ENCODE measurements around the gene DNMT3A. TPM values are rescaled to one million over a fixed set of nuclear protein-coding genes. Genes with fewer than 3 reads are reported as not detected.

Gene DNMT3A
- total RNA-seq, 1 donor from 2014 or later = 15.4 TPM

- DNase-seq (ENCODE audit: low read depth) = no peak
- TF ChIP-seq, protein P1, sequence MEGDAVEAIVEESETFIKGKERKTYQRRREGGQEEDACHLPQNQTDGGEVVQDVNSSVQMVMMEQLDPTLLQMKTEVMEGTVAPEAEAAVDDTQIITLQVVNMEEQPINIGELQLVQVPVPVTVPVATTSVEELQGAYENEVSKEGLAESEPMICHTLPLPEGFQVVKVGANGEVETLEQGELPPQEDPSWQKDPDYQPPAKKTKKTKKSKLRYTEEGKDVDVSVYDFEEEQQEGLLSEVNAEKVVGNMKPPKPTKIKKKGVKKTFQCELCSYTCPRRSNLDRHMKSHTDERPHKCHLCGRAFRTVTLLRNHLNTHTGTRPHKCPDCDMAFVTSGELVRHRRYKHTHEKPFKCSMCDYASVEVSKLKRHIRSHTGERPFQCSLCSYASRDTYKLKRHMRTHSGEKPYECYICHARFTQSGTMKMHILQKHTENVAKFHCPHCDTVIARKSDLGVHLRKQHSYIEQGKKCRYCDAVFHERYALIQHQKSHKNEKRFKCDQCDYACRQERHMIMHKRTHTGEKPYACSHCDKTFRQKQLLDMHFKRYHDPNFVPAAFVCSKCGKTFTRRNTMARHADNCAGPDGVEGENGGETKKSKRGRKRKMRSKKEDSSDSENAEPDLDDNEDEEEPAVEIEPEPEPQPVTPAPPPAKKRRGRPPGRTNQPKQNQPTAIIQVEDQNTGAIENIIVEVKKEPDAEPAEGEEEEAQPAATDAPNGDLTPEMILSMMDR (conservative IDR thresholded peaks at IDR 0.05; ENCODE audit: low read depth, low read length) = no peak
- no peak overlapping the region for H3K4me3 ChIP-seq (ENCODE audit: low read depth, low read length)
Measured at GRCh38 chr2:25294573-25295462, 46.9 kb downstream of the DNMT3A start.

- TF ChIP-seq, protein P1 (conservative IDR thresholded peaks at IDR 0.05; ENCODE audit: low read depth, low read length) = no peak
- H3K4me3 ChIP-seq (ENCODE audit: low read depth, low read length) = no peak overlapping the region
- no peak for DNase-seq (ENCODE audit: low read depth)
Measured at GRCh38 chr2:25293958-25294562, 47.7 kb downstream of the DNMT3A start.

DNA sequence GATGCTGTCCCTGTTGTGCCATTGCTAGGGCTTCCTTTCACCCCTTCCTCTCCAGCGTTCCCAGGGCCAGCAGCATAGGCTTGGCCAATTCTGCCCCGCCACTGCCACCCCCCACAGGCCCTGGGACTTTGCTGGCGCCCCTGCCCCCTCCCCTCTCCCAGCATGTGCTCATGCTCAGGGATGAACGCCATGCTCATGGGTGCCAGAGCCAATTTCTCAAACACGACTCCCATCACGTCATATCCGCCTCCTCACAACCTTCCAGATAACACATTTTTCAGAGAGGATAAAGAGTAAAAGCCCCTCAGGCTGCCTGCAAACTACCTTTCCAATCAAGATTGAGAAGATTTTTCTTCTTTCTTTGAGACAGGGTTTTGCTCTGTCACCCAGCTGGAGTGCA lies 48.6 kb downstream of the DNMT3A start:
- TF ChIP-seq, protein P1 (conservative IDR thresholded peaks at IDR 0.05; ENCODE audit: low read depth, low read length) = no peak
- no peak for DNase-seq (ENCODE audit: low read depth)
- no peak overlapping the region for H3K4me3 ChIP-seq (ENCODE audit: low read depth, low read length)

GRCh38 chr2:25292408-25292807 lies 49.3 kb downstream of the DNMT3A start:
- DNase-seq (ENCODE audit: low read depth) = no peak
- no peak overlapping the region for H3K4me3 ChIP-seq (ENCODE audit: low read depth, low read length)
- TF ChIP-seq, protein P1 (conservative IDR thresholded peaks at IDR 0.05; ENCODE audit: low read depth, low read length) = no peak

GRCh38 chr2:25290811-25291495 lies 50.8 kb downstream of the DNMT3A start:
- TF ChIP-seq, protein P1 (conservative IDR thresholded peaks at IDR 0.05; ENCODE audit: low read depth, low read length) = no peak
- no peak for DNase-seq (ENCODE audit: low read depth)
- H3K4me3 ChIP-seq (ENCODE audit: low read depth, low read length) = no peak overlapping the region

DNA sequence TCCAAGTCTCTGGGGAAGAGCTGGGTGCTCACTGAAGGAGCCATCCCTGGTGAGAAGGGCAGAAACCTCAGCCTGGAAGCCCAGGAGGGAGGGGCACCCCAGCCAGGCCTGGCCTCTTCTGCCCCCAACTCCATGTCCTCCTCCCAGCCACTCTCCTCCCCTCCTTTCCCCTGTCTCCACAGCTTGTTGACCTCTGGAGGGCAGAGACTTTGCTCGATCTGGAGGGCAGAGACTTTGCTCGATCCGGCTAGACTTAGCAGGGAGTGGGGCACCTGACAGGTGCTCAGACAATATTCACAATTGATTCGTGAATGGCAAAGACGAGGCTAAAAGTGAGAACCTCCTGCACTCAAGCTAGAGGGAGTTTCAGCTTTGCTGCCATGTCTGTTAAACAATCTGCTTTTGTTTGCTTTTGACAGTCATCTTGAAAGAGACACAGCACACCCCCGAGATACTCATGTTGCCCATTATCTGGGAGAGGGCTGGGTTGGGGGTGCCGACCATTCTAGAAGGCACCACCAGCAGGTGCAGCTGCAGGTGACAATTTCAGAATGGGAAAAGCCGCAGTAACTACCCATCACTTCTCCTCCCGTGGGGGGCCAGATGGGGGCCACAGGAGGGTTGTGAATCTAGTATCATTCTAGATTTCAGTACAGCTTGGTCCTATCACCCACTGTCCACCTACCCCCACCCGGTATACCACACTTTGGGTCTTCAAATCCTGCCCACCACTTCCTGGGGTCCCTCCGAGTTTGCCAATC lies 54.8 kb downstream of the DNMT3A start:
- no peak overlapping the region for H3K4me3 ChIP-seq (ENCODE audit: low read depth, low read length)
- no peak for DNase-seq (ENCODE audit: low read depth)
- TF ChIP-seq, protein P1 (conservative IDR thresholded peaks at IDR 0.05; ENCODE audit: low read depth, low read length) = no peak
